ENCODE measurements around the gene EFNB2. TPM values are rescaled to one million over a fixed set of nuclear protein-coding genes. Genes with fewer than 3 reads are reported as not detected.
A peak's percentile ranks its signal among the peaks of the same experiment; 100 is the strongest.

Gene EFNB2
- total and polyA plus RNA-seq, 3 experiments from 2014 or later: 0.05 to 0.22 (median 0.11) TPM

GRCh38 chr13:106540613-106541012 is 5.2 kb upstream of the EFNB2 start:
- no peaks in the 10 kb centered on the region for H3K36me3 ChIP-seq (ENCODE audit: insufficient read depth, low read length)
- Mint-ChIP-seq H3K4me1 (peaks cover 5 to 10% (median 5%) of the 10 kb centered on the region in 3 donors), H3K36me3 (peaks cover 0 to 31% (median 0%) of the 10 kb centered on the region in 3 donors), H3K27ac (peak overlapping the region in 1 of 8 donors; percentile 59), H3K27me3 (no peaks in the 10 kb centered on the region), H3K9me3 (no peaks in the 10 kb centered on the region), H3K4me3 (no peak overlapping the region)
- no peak overlapping the region for H3K27ac ChIP-seq (ENCODE audit: low read depth, low read length)
- ChIA-PET POLR2A (no interaction called here), CTCF (interaction anchor here (2.2 kb wide), 1 partner anchor 26 kb away, joined by 6 read pairs; no protein-coding TSS in a partner anchor)
- no peak for DNase-seq
- H3K9me3 ChIP-seq (ENCODE audit: low read length): no peaks in the 10 kb centered on the region
- H3K4me3 ChIP-seq (ENCODE audit: low read length): no peak overlapping the region
- peaks cover 7% of the 10 kb centered on the region for H3K4me1 ChIP-seq (ENCODE audit: insufficient read depth, low read length)
- no peaks in the 10 kb centered on the region for H3K27me3 ChIP-seq (ENCODE audit: insufficient read depth, low read length, poor library complexity, severe bottlenecking)

GRCh38 chr13:106537521-106537920 is 2.1 kb upstream of the EFNB2 start:
- POLR2A ChIA-PET: no interaction called here
- peak overlapping the region in 1 of 8 donors; percentile 43 for H3K27ac Mint-ChIP-seq
- H3K4me3 Mint-ChIP-seq: peak overlapping the region in 2 of 7 donors; percentile 16 to 77

DNA sequence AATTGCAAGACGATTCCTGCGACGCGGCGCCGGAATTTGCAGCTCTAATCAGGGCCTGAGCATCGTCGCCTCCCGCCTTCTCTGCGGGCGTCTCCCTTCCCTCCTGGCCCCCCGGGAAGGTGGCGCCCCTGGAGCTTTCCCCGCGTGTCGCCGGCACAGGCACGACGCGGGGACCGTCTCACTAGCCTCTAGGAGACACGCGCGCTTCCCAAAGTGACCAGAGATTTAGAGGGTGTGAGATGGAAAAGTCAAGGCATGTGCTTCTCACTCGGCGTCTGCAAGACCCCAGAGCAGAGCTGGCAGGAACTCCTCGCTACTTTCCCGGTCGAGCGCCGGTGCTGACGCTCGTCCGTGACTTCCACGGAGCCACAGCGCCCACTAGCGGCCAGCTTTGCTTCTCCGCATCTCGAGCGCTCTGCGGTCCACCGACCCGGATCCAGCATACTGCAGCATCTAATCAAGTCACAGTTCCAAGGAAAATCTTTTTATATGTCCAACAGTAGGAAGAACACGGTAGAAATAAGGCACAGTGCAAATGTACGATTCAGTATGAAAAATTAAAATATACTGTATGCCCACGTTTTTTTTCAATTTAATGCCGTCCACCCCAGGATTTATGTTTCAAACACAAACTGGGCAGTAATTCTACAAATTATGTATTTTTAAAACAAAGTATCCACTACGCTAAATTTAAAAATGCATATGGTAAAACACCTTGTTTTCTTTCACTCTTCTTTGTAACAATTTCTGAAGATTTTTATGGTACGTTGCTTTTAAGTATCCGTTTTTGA is 977 bp upstream of the EFNB2 start:
- Histone ChIP-seq H3K4me1 (ENCODE audit: insufficient read depth, low read length) (peaks cover 24% of the 10 kb centered on the region), H3K27me3 (ENCODE audit: insufficient read depth, low read length, poor library complexity, severe bottlenecking) (peaks cover 21% of the 10 kb centered on the region), H3K4me3 (ENCODE audit: low read length) (peak overlapping the region; percentile 80), H3K9me3 (ENCODE audit: low read length) (no peaks in the 10 kb centered on the region), H3K27ac (ENCODE audit: low read depth, low read length) (peak overlapping the region; percentile 31), H3K36me3 (ENCODE audit: insufficient read depth, low read length) (no peaks in the 10 kb centered on the region)
- peaks cover 0 to 13% (median 0%) of the 10 kb centered on the region in 3 donors for H3K36me3 Mint-ChIP-seq
- ChIA-PET CTCF (interaction anchor here (0.8 to 3.4 kb wide), 23 partner anchors 9 to 85 kb away, joined by 3 to 36 read pairs (median 4); partner anchors contain the start of gene ARGLU1), POLR2A (interaction anchor here (1.8 kb wide), 1 partner anchor 32 kb away, joined by 6 read pairs; the partner anchor contains the start of gene ARGLU1)
- peak; percentile 76 to 90 (median 82) for DNase-seq
- H3K27ac Mint-ChIP-seq: peak overlapping the region in 7 of 8 donors; percentile 7 to 93 (median 78)
- peaks cover 22 to 31% (median 25%) of the 10 kb centered on the region in 3 donors for H3K4me1 Mint-ChIP-seq
- H3K27me3 Mint-ChIP-seq: peaks cover 18 to 28% of the 10 kb centered on the region in 2 donors
- H3K9me3 Mint-ChIP-seq: no peaks in the 10 kb centered on the region
- peak overlapping the region; percentile 86 to 97 (median 94) for H3K4me3 Mint-ChIP-seq

More at GRCh38 chr13:106537521-106537920, 2.1 kb upstream of the EFNB2 start:
- peaks cover 21 to 25% (median 24%) of the 10 kb centered on the region in 3 donors for H3K4me1 Mint-ChIP-seq
- H3K4me1 ChIP-seq (ENCODE audit: insufficient read depth, low read length): peaks cover 22% of the 10 kb centered on the region
- no peak for DNase-seq
- no peak overlapping the region for H3K27ac ChIP-seq (ENCODE audit: low read depth, low read length)
- peaks cover 15% of the 10 kb centered on the region for H3K27me3 ChIP-seq (ENCODE audit: insufficient read depth, low read length, poor library complexity, severe bottlenecking)
- CTCF ChIA-PET: interaction anchor here (1.3 to 3.4 kb wide), 4 partner anchors 8 to 29 kb away, joined by 3 to 36 read pairs (median 8); partner anchors contain the start of gene ARGLU1
- H3K36me3 Mint-ChIP-seq: peaks cover 0 to 20% (median 0%) of the 10 kb centered on the region in 3 donors
- no peaks in the 10 kb centered on the region for H3K9me3 Mint-ChIP-seq
- H3K27me3 Mint-ChIP-seq: peaks cover 11 to 17% of the 10 kb centered on the region in 2 donors
- H3K36me3 ChIP-seq (ENCODE audit: insufficient read depth, low read length): no peaks in the 10 kb centered on the region
- no peaks in the 10 kb centered on the region for H3K9me3 ChIP-seq (ENCODE audit: low read length)
- H3K4me3 ChIP-seq (ENCODE audit: low read length): no peak overlapping the region

- ChIA-PET POLR2A (interaction anchor here (1.8 kb wide), 1 partner anchor 34 kb away, joined by 6 read pairs; the partner anchor contains the start of gene ARGLU1), CTCF (interaction anchor here (1.7 to 3.4 kb wide), 4 partner anchors 9 to 32 kb away, joined by 7 to 36 read pairs (median 16); partner anchors contain the start of gene ARGLU1)
- H3K4me1 Mint-ChIP-seq: peaks cover 22 to 31% (median 25%) of the 10 kb centered on the region in 3 donors
- Histone ChIP-seq H3K4me1 (ENCODE audit: insufficient read depth, low read length) (peaks cover 24% of the 10 kb centered on the region), H3K27me3 (ENCODE audit: insufficient read depth, low read length, poor library complexity, severe bottlenecking) (peaks cover 21% of the 10 kb centered on the region), H3K36me3 (ENCODE audit: insufficient read depth, low read length) (no peaks in the 10 kb centered on the region), H3K27ac (ENCODE audit: low read depth, low read length) (no peak overlapping the region), H3K9me3 (ENCODE audit: low read length) (no peaks in the 10 kb centered on the region), H3K4me3 (ENCODE audit: low read length) (peak overlapping the region; percentile 80)
- peak overlapping the region in 2 of 8 donors; percentile 52 to 53 for H3K27ac Mint-ChIP-seq
- peak overlapping the region; percentile 77 to 91 (median 87) for H3K4me3 Mint-ChIP-seq
- peak in 4 of 5 donors; percentile 3 to 42 (median 13) for DNase-seq
- H3K9me3 Mint-ChIP-seq: no peaks in the 10 kb centered on the region
- H3K27me3 Mint-ChIP-seq: peaks cover 23 to 39% of the 10 kb centered on the region in 2 donors
- H3K36me3 Mint-ChIP-seq: peaks cover 0 to 4% (median 0%) of the 10 kb centered on the region in 3 donors
Measured at GRCh38 chr13:106534639-106535551, 567 bp downstream of the EFNB2 start.

- Histone ChIP-seq H3K9me3 (ENCODE audit: low read length) (no peaks in the 10 kb centered on the region), H3K27me3 (ENCODE audit: insufficient read depth, low read length, poor library complexity, severe bottlenecking) (peaks cover 21% of the 10 kb centered on the region), H3K36me3 (ENCODE audit: insufficient read depth, low read length) (no peaks in the 10 kb centered on the region), H3K4me3 (ENCODE audit: low read length) (peak overlapping the region; percentile 27), H3K4me1 (ENCODE audit: insufficient read depth, low read length) (peaks cover 24% of the 10 kb centered on the region), H3K27ac (ENCODE audit: low read depth, low read length) (no peak overlapping the region)
- peaks cover 22 to 31% (median 25%) of the 10 kb centered on the region in 3 donors for H3K4me1 Mint-ChIP-seq
- CTCF ChIA-PET: interaction anchor here (0.7 to 2.5 kb wide), 2 partner anchors 8 to 32 kb away, joined by 3 to 21 read pairs; no protein-coding TSS in a partner anchor
- no peaks in the 10 kb centered on the region for H3K9me3 Mint-ChIP-seq
- H3K27me3 Mint-ChIP-seq: peaks cover 23 to 47% of the 10 kb centered on the region in 2 donors
- peak overlapping the region; percentile 68 to 88 (median 83) for H3K4me3 Mint-ChIP-seq
- POLR2A ChIA-PET: interaction anchor here (1.0 to 1.2 kb wide), 2 partner anchors 31 to 35 kb away, joined by 3 to 4 read pairs; no protein-coding TSS in a partner anchor
- peaks cover 0 to 4% (median 0%) of the 10 kb centered on the region in 3 donors for H3K36me3 Mint-ChIP-seq
- peak overlapping the region in 2 of 8 donors; percentile 31 to 57 for H3K27ac Mint-ChIP-seq
- DNase-seq: peak in 3 of 5 donors; percentile 3 to 27 (median 18)
Measured at GRCh38 chr13:106533943-106534638, 1.4 kb downstream of the EFNB2 start.

DNA sequence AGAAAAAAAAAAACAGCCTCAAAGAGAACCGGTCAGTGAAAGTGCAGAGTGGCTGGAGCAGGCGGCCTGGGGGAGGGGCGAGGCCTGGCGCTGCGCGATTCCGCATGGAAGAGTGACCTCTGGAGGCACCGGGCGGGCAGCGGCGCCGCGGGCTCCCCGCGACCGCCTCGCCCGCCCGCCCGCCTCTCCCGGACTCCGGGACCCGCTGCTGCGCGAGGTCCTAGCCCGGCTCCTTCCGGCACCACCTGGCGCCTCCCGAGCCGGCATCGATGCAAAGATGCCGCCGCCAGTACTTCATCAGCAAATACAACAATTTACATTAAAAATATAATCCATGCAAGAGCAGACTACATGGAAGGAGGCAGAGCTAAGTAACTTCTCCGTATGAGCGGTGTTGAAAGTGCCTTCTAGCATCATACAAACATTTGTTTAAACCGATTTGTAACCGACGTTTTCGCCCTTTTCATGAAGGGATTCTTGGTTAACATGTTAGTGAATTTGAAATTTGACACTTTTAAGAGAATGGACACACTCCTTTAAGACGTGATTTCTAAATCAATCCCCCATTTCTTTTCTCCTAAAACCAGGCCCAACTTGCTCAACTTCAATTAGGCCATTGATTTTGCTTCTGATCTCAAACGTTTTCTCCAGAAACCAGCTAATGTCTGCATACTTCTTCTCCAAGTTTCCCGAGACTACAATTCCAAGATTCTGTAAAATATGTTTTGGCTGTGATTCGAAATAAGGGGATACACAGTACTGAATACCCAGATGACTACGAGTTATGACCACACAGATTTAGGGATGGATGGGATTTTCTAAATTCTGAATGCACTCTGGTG is 2.1 kb downstream of the EFNB2 start:
- no peaks in the 10 kb centered on the region for H3K36me3 ChIP-seq (ENCODE audit: insufficient read depth, low read length)
- no peaks in the 10 kb centered on the region for H3K9me3 Mint-ChIP-seq
- peak overlapping the region in 2 of 8 donors; percentile 31 to 57 for H3K27ac Mint-ChIP-seq
- H3K9me3 ChIP-seq (ENCODE audit: low read length): no peaks in the 10 kb centered on the region
- H3K27ac ChIP-seq (ENCODE audit: low read depth, low read length): no peak overlapping the region
- peaks cover 21% of the 10 kb centered on the region for H3K27me3 ChIP-seq (ENCODE audit: insufficient read depth, low read length, poor library complexity, severe bottlenecking)
- H3K4me3 ChIP-seq (ENCODE audit: low read length): peak overlapping the region; percentile 27
- POLR2A ChIA-PET: interaction anchor here (1.0 to 1.2 kb wide), 2 partner anchors 32 to 36 kb away, joined by 3 to 4 read pairs; no protein-coding TSS in a partner anchor
- H3K27me3 Mint-ChIP-seq: peaks cover 27 to 51% of the 10 kb centered on the region in 2 donors
- CTCF ChIA-PET: interaction anchor here (0.7 kb wide), 1 partner anchor 32 kb away, joined by 3 read pairs; no protein-coding TSS in a partner anchor
- peaks cover 24% of the 10 kb centered on the region for H3K4me1 ChIP-seq (ENCODE audit: insufficient read depth, low read length)
- DNase-seq: peak in 1 of 5 donors; percentile 11
- H3K4me1 Mint-ChIP-seq: peaks cover 22 to 31% (median 25%) of the 10 kb centered on the region in 3 donors
- H3K4me3 Mint-ChIP-seq: peak overlapping the region; percentile 56 to 87 (median 68)
- peaks cover 0 to 4% (median 0%) of the 10 kb centered on the region in 3 donors for H3K36me3 Mint-ChIP-seq
